ENCODE measurements around the gene SPTB.

Gene SPTB

GRCh38 chr14:64715628-64716412 lies 163.9 kb downstream of the SPTB start:
- in situ Hi-C loops (cut with MboI; ENCODE audit: low sequenced_read_pairs), result no loop called here

- in situ Hi-C loops (cut with MboI; ENCODE audit: low sequenced_read_pairs), result no loop called here
Measured at GRCh38 chr14:64715146-64715627, 164.5 kb downstream of the SPTB start.

GRCh38 chr14:64714432-64715025 lies 165.2 kb downstream of the SPTB start:
- in situ Hi-C loops (cut with MboI; ENCODE audit: low sequenced_read_pairs), result no loop called here

GRCh38 chr14:64713677-64714076 lies 166.0 kb downstream of the SPTB start:
- in situ Hi-C loops (cut with MboI; ENCODE audit: low sequenced_read_pairs), result no loop called here

- in situ Hi-C loops (cut with MboI; ENCODE audit: low sequenced_read_pairs), result no loop called here
Measured at GRCh38 chr14:64711039-64711438, 168.7 kb downstream of the SPTB start.

GRCh38 chr14:64709126-64709525 lies 170.6 kb downstream of the SPTB start:
- in situ Hi-C loops (cut with MboI; ENCODE audit: low sequenced_read_pairs), result no loop called here

- in situ Hi-C loops (cut with MboI; ENCODE audit: low sequenced_read_pairs), result no loop called here
Measured at GRCh38 chr14:64708148-64709004, 171.3 kb downstream of the SPTB start.

GRCh38 chr14:64707661-64708060 lies 172.0 kb downstream of the SPTB start:
- in situ Hi-C loops (cut with MboI; ENCODE audit: low sequenced_read_pairs), result no loop called here

- in situ Hi-C loops (cut with MboI; ENCODE audit: low sequenced_read_pairs), result no loop called here
Measured at GRCh38 chr14:64706593-64707193, 173.0 kb downstream of the SPTB start.

- in situ Hi-C loops (cut with MboI; ENCODE audit: low sequenced_read_pairs), result no loop called here
Measured at GRCh38 chr14:64706119-64706592, 173.6 kb downstream of the SPTB start.

- in situ Hi-C loops (cut with MboI; ENCODE audit: low sequenced_read_pairs), result no loop called here
Measured at GRCh38 chr14:64705381-64706118, 174.2 kb downstream of the SPTB start.

- in situ Hi-C loops (cut with MboI; ENCODE audit: low sequenced_read_pairs), result no loop called here
Measured at GRCh38 chr14:64704743-64705380, 174.8 kb downstream of the SPTB start.

GRCh38 chr14:64704143-64704742 lies 175.5 kb downstream of the SPTB start, which contains the start of gene PLEKHG3:
PLEKHG3 (plus strand) TSS chr14:64704424; CDS start chr14:64727632, 23,208 bp downstream.
- in situ Hi-C loops (cut with MboI; ENCODE audit: low sequenced_read_pairs), result no loop called here

- in situ Hi-C loops (cut with MboI; ENCODE audit: low sequenced_read_pairs), result no loop called here
Measured at GRCh38 chr14:64703395-64704142, 176.1 kb downstream of the SPTB start.

- in situ Hi-C loops (cut with MboI; ENCODE audit: low sequenced_read_pairs), result no loop called here
Measured at GRCh38 chr14:64702493-64703394, 177.0 kb downstream of the SPTB start.

- in situ Hi-C loops (cut with MboI; ENCODE audit: low sequenced_read_pairs), result no loop called here
Measured at GRCh38 chr14:64701660-64702059, 178.0 kb downstream of the SPTB start.

GRCh38 chr14:64700894-64701293 lies 178.8 kb downstream of the SPTB start:
- in situ Hi-C loops (cut with MboI; ENCODE audit: low sequenced_read_pairs), result no loop called here
